HEK293 (cell line): ENCODE data around the gene OGDHL.

Experiments
- CTCF ChIA-PET: fragments of 350-600 bp; formaldehyde crosslinking; extraction: SDS; loops from one replicate; lab custom pipeline; 2021; ENCODE audit warnings: antibody characterized with exemption; lab: Yijun Ruan, JAX
- POLR2A ChIA-PET: fragments of 300-600 bp; formaldehyde crosslinking; extraction: SDS; loops from one replicate; lab custom pipeline; 2020; ENCODE audit warnings: antibody characterized with exemption, inconsistent platforms; lab: Yijun Ruan, JAX
- H3K27ac ChIP-seq: fragments of 200-500 bp; sonication (Bioruptor generic); 2 replicates; pipeline ENCODE4 v1.5.1; 2014; ENCODE audit warnings: low read depth, low read length, control low read depth, inconsistent platforms; ENCODE audit errors: extremely low read depth
- H3K36me3 ChIP-seq, 2 experiments: fragments of 200-500 bp in 1 of 2; sonication (Bioruptor generic) in 1 of 2; 1 replicate in 1 of 2; 2 replicates in 1 of 2; pipeline ENCODE4 v1.5.1; 2014 to 2017; ENCODE audit warnings: inconsistent platforms in 2 of 2, low read length in 2 of 2; ENCODE audit not compliant: control insufficient read depth in 2 of 2, insufficient read depth in 1 of 2
- H3K4me1 ChIP-seq: fragments of 200-500 bp; sonication (Bioruptor generic); 2 replicates; pipeline ENCODE4 v1.5.1; 2014; ENCODE audit warnings: mild to moderate bottlenecking, low read length, inconsistent platforms; ENCODE audit not compliant: control insufficient read depth, insufficient read depth
- H3K4me3 ChIP-seq: 2 replicates; pipeline ENCODE4 v1.5.1; 2011; ENCODE audit warnings: low read depth, mild to moderate bottlenecking, control low read depth, low read length, moderate library complexity
- H3K9me3 ChIP-seq: fragments of 200-500 bp; sonication (Bioruptor generic); 2 replicates; pipeline ENCODE4 v1.5.1; 2014; ENCODE audit warnings: low read depth, low read length, inconsistent platforms; ENCODE audit not compliant: control insufficient read depth, insufficient read depth
- CTCF ChIP-seq: fragments of 450-650 bp; formaldehyde crosslinking; IDR thresholded peaks from 2 replicates; pipeline ENCODE4 v1.5.1; 2016; ENCODE audit warnings: missing biosample characterization, missing genetic modification characterization
- GLIS1 ChIP-seq: fragments of 450-650 bp; formaldehyde crosslinking; IDR thresholded peaks from 2 replicates; pipeline ENCODE4 v1.5.1; 2016; ENCODE audit warnings: missing biosample characterization, missing genetic modification characterization
- GLIS2 ChIP-seq: fragments of 450-650 bp; formaldehyde crosslinking; IDR thresholded peaks from 2 replicates; pipeline ENCODE4 v1.5.1; 2016; ENCODE audit warnings: missing biosample characterization, missing genetic modification characterization
- KLF10 ChIP-seq: fragments of 450-650 bp; IDR thresholded peaks from 2 replicates; pipeline ENCODE4 v1.5.1; 2018; ENCODE audit warnings: missing biosample characterization, mild to moderate bottlenecking, missing genetic modification characterization
- KLF9 ChIP-seq: fragments of 450-650 bp; formaldehyde crosslinking; IDR thresholded peaks from 2 replicates; pipeline ENCODE4 v1.5.1; 2016; ENCODE audit warnings: missing biosample characterization, missing genetic modification characterization, low read depth
- SP2 ChIP-seq: fragments of 450-650 bp; formaldehyde crosslinking; IDR thresholded peaks from 2 replicates; pipeline ENCODE4 v1.5.1; 2016; ENCODE audit warnings: missing biosample characterization, missing genetic modification characterization
- TRIM28 ChIP-seq: IDR thresholded peaks from 2 replicates; pipeline ENCODE4 v1.6.1; 2011; ENCODE audit warnings: low read length, control low read depth, borderline replicate concordance
- ZBTB21 ChIP-seq: fragments of 450-650 bp; formaldehyde crosslinking; IDR thresholded peaks from 2 replicates; pipeline ENCODE4 v1.5.1; 2017; ENCODE audit warnings: missing biosample characterization, missing genetic modification characterization
- ZBTB8A ChIP-seq: fragments of 450-650 bp; formaldehyde crosslinking; IDR thresholded peaks from 2 replicates; pipeline ENCODE4 v1.5.1; 2016; ENCODE audit warnings: missing biosample characterization, missing genetic modification characterization
- ZFP3 ChIP-seq: fragments of 450-650 bp; formaldehyde crosslinking; IDR thresholded peaks from 2 replicates; pipeline ENCODE4 v1.5.1; 2016; ENCODE audit warnings: low read depth, missing biosample characterization, missing genetic modification characterization
- ZNF114 ChIP-seq: fragments of 450-650 bp; formaldehyde crosslinking; IDR thresholded peaks from 2 replicates; pipeline ENCODE4 v1.5.0; 2017; ENCODE audit warnings: missing biosample characterization, missing genetic modification characterization
- ZNF202 ChIP-seq: fragments of 450-650 bp; formaldehyde crosslinking; IDR thresholded peaks from 2 replicates; pipeline ENCODE4 v1.5.1; 2016; ENCODE audit warnings: missing biosample characterization, missing genetic modification characterization, borderline replicate concordance
- ZNF26 ChIP-seq: fragments of 450-650 bp; formaldehyde crosslinking; IDR thresholded peaks from 2 replicates; pipeline ENCODE4 v1.5.1; 2016; ENCODE audit warnings: missing biosample characterization, missing genetic modification characterization
- ZNF292 ChIP-seq: fragments of 450-650 bp; formaldehyde crosslinking; IDR thresholded peaks from 2 replicates; pipeline ENCODE4 v1.5.1; 2016; ENCODE audit warnings: low read depth, missing biosample characterization, missing genetic modification characterization, borderline replicate concordance
- ZNF335 ChIP-seq: fragments of 450-650 bp; formaldehyde crosslinking; conservative IDR thresholded peaks from 2 replicates; pipeline ENCODE4 v1.5.1; 2016; ENCODE audit warnings: missing biosample characterization, missing genetic modification characterization
- ZNF366 ChIP-seq: fragments of 450-650 bp; formaldehyde crosslinking; conservative IDR thresholded peaks from 2 replicates; pipeline ENCODE4 v1.5.1; 2016; ENCODE audit warnings: missing biosample characterization, missing genetic modification characterization
- ZNF404 ChIP-seq: fragments of 450-650 bp; formaldehyde crosslinking; IDR thresholded peaks from 2 replicates; pipeline ENCODE4 v1.5.1; 2017; ENCODE audit warnings: missing biosample characterization, missing genetic modification characterization
- ZNF626 ChIP-seq: fragments of 450-650 bp; sonication (Bioruptor Pico); formaldehyde crosslinking; IDR thresholded peaks from 2 replicates; pipeline ENCODE4 v1.5.1; 2018; ENCODE audit warnings: missing biosample characterization, missing genetic modification characterization, inconsistent platforms
- ZNF701 ChIP-seq: fragments of 450-650 bp; formaldehyde crosslinking; IDR thresholded peaks from 2 replicates; pipeline ENCODE4 v1.5.1; 2016; ENCODE audit warnings: missing biosample characterization, missing genetic modification characterization
- ZNF768 ChIP-seq: fragments of 450-650 bp; formaldehyde crosslinking; IDR thresholded peaks from 2 replicates; pipeline ENCODE4 v1.5.1; 2018; ENCODE audit warnings: missing biosample characterization, mild to moderate bottlenecking, missing genetic modification characterization
- ZNF830 ChIP-seq: fragments of 450-650 bp; IDR thresholded peaks from 2 replicates; pipeline ENCODE4 v1.5.0; 2018; ENCODE audit warnings: missing biosample characterization, missing genetic modification characterization, low read depth, mild to moderate bottlenecking, moderate library complexity
- TF ChIP-seq, protein P1 (sequence below): fragments of 450-650 bp; formaldehyde crosslinking; IDR thresholded peaks from 2 replicates; pipeline ENCODE4 v1.5.1; 2016; ENCODE audit warnings: missing biosample characterization, missing genetic modification characterization
- TF ChIP-seq, protein P2 (sequence below): sonication (generic); formaldehyde crosslinking; IDR thresholded peaks from 2 replicates; pipeline ENCODE4 v1.8.1; 2022; ENCODE audit warnings: mild to moderate bottlenecking, moderate library complexity, missing genetic modification reagents
- TF ChIP-seq, protein P3 (sequence below): fragments of 450-650 bp; formaldehyde crosslinking; IDR thresholded peaks from 2 replicates; pipeline ENCODE4 v1.5.1; 2017; ENCODE audit warnings: missing biosample characterization, missing genetic modification characterization

OGDHL gene

GRCh38 chr10:49784681-49785080 is 22.6 kb upstream of the OGDHL start:
- CTCF ChIA-PET = no interaction called here

DNA sequence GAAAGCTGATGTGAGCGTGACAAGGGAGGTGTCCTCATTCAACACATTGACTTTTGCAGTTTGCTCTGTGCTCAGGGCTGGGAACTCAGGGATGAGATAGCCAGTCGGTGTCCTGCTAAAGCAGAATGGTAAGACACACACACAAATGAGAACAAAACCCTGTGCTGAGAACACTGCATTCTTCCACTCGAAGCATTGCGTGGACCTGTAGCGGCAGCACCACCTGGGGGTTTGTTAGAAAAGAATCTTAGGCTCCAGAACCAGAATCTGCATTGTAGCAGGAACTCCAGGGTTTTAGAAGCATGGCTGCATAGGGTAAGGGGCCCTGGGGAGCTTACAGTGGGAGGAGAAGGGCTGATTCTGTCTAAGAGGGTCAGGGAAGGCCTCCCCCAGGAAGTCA is 21.5 kb upstream of the OGDHL start:
- ChIA-PET POLR2A (no interaction called here), CTCF (no interaction called here)
- no peaks in the 10 kb centered on the region for H3K36me3 ChIP-seq
- H3K4me1 ChIP-seq = no peaks in the 10 kb centered on the region
- no peak overlapping the region for H3K27ac ChIP-seq
- no peaks in the 10 kb centered on the region for H3K9me3 ChIP-seq
- TF ChIP-seq KLF9 (tag by site-specific recombination) (no peak), GLIS2 (tag by site-specific recombination) (no peak), ZFP3 (tag by site-specific recombination) (no peak), ZNF26 (tag by site-specific recombination) (no peak), TRIM28 (no peak), ZBTB8A (no peak), SP2 (tag by site-specific recombination) (no peak)
- no peak overlapping the region for H3K4me3 ChIP-seq

More at GRCh38 chr10:49784681-49785080, 22.6 kb upstream of the OGDHL start:
- no peaks in the 10 kb centered on the region for H3K9me3 ChIP-seq
- H3K4me1 ChIP-seq = no peaks in the 10 kb centered on the region
- POLR2A ChIA-PET = interaction anchor here (1.4 kb wide), 1 partner anchor 17 kb away, joined by 3 read pairs; no protein-coding TSS in a partner anchor
- TF ChIP-seq ZBTB21 (no peak), ZNF114 (tag by site-specific recombination) (no peak), KLF10 (tag by site-specific recombination) (no peak), GLIS1 (tag by site-specific recombination) (no peak), ZNF335 (tag by site-specific recombination) (no peak), ZNF701 (tag by site-specific recombination) (no peak), ZNF626 (tag by site-specific recombination) (no peak), CTCF (tag by site-specific recombination) (no peak), ZNF202 (tag by site-specific recombination) (no peak), ZNF830 (tag by site-specific recombination) (no peak), ZNF404 (no peak), ZNF768 (no peak), SP2 (tag by site-specific recombination) (no peak), ZNF366 (tag by site-specific recombination) (no peak), ZNF292 (tag by site-specific recombination) (no peak)
- TF ChIP-seq, protein P1, sequence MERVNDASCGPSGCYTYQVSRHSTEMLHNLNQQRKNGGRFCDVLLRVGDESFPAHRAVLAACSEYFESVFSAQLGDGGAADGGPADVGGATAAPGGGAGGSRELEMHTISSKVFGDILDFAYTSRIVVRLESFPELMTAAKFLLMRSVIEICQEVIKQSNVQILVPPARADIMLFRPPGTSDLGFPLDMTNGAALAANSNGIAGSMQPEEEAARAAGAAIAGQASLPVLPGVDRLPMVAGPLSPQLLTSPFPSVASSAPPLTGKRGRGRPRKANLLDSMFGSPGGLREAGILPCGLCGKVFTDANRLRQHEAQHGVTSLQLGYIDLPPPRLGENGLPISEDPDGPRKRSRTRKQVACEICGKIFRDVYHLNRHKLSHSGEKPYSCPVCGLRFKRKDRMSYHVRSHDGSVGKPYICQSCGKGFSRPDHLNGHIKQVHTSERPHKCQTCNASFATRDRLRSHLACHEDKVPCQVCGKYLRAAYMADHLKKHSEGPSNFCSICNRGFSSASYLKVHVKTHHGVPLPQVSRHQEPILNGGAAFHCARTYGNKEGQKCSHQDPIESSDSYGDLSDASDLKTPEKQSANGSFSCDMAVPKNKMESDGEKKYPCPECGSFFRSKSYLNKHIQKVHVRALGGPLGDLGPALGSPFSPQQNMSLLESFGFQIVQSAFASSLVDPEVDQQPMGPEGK = no peak
- TF ChIP-seq, protein P2, sequence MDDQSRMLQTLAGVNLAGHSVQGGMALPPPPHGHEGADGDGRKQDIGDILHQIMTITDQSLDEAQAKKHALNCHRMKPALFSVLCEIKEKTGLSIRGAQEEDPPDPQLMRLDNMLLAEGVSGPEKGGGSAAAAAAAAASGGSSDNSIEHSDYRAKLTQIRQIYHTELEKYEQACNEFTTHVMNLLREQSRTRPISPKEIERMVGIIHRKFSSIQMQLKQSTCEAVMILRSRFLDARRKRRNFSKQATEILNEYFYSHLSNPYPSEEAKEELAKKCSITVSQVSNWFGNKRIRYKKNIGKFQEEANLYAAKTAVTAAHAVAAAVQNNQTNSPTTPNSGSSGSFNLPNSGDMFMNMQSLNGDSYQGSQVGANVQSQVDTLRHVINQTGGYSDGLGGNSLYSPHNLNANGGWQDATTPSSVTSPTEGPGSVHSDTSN = no peak
- TF ChIP-seq, protein P3, sequence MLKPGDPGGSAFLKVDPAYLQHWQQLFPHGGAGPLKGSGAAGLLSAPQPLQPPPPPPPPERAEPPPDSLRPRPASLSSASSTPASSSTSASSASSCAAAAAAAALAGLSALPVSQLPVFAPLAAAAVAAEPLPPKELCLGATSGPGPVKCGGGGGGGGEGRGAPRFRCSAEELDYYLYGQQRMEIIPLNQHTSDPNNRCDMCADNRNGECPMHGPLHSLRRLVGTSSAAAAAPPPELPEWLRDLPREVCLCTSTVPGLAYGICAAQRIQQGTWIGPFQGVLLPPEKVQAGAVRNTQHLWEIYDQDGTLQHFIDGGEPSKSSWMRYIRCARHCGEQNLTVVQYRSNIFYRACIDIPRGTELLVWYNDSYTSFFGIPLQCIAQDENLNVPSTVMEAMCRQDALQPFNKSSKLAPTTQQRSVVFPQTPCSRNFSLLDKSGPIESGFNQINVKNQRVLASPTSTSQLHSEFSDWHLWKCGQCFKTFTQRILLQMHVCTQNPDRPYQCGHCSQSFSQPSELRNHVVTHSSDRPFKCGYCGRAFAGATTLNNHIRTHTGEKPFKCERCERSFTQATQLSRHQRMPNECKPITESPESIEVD (tag by site-specific recombination) = no peak
- TF ChIP-seq, all 188 proteins: peak for 0
- no peak overlapping the region for H3K27ac ChIP-seq
- H3K36me3 ChIP-seq = no peaks in the 10 kb centered on the region
- H3K4me3 ChIP-seq = no peak overlapping the region
